ENCODE results near the gene FOXP2.

Gene FOXP2

GRCh38 chr7:114648117-114648516, 233.5 kb downstream of the FOXP2 start:
- H3K4me3 ChIP-seq (ENCODE audit: low read depth, low read length) = no peak overlapping the region
- H3K27me3 ChIP-seq = no peaks in the 10 kb centered on the region
- no peaks in the 10 kb centered on the region for H3K36me3 ChIP-seq
- DNase-seq = no peak
- H3K9me3 ChIP-seq = no peaks in the 10 kb centered on the region
- no peak for TF ChIP-seq CTCF (IDR thresholded peaks at IDR 0.05; ENCODE audit: low read depth, low read length)
- H3K4me1 ChIP-seq = no peaks in the 10 kb centered on the region

- no peaks in the 10 kb centered on the region for H3K9me3 ChIP-seq
- H3K4me1 ChIP-seq = no peaks in the 10 kb centered on the region
- no peak for DNase-seq
- no peak for TF ChIP-seq CTCF (IDR thresholded peaks at IDR 0.05; ENCODE audit: low read depth, low read length)
- H3K27me3 ChIP-seq = no peaks in the 10 kb centered on the region
- no peak overlapping the region for H3K4me3 ChIP-seq (ENCODE audit: low read depth, low read length)
- H3K36me3 ChIP-seq = no peaks in the 10 kb centered on the region
Measured at GRCh38 chr7:114648680-114649079, 234.1 kb downstream of the FOXP2 start.

GRCh38 chr7:114649689-114650088, 235.1 kb downstream of the FOXP2 start:
- Histone ChIP-seq H3K4me3 (ENCODE audit: low read depth, low read length) (no peak overlapping the region), H3K4me1 (no peaks in the 10 kb centered on the region), H3K9me3 (no peaks in the 10 kb centered on the region), H3K27me3 (no peaks in the 10 kb centered on the region), H3K36me3 (no peaks in the 10 kb centered on the region)
- TF ChIP-seq CTCF (IDR thresholded peaks at IDR 0.05; ENCODE audit: low read depth, low read length) = no peak
- no peak for DNase-seq

GRCh38 chr7:114650491-114650890, 235.9 kb downstream of the FOXP2 start:
- TF ChIP-seq CTCF (IDR thresholded peaks at IDR 0.05; ENCODE audit: low read depth, low read length) = no peak
- DNase-seq = no peak
- Histone ChIP-seq H3K9me3 (no peaks in the 10 kb centered on the region), H3K4me3 (ENCODE audit: low read depth, low read length) (no peak overlapping the region), H3K4me1 (no peaks in the 10 kb centered on the region), H3K36me3 (no peaks in the 10 kb centered on the region), H3K27me3 (no peaks in the 10 kb centered on the region)

- H3K9me3 ChIP-seq = no peaks in the 10 kb centered on the region
- H3K4me1 ChIP-seq = no peaks in the 10 kb centered on the region
- H3K27me3 ChIP-seq = no peaks in the 10 kb centered on the region
- H3K36me3 ChIP-seq = no peaks in the 10 kb centered on the region
- H3K4me3 ChIP-seq (ENCODE audit: low read depth, low read length) = no peak overlapping the region
- no peak for TF ChIP-seq CTCF (IDR thresholded peaks at IDR 0.05; ENCODE audit: low read depth, low read length)
- no peak for DNase-seq
Measured at GRCh38 chr7:114652041-114652440, 237.4 kb downstream of the FOXP2 start.

GRCh38 chr7:114653364-114654088, 238.9 kb downstream of the FOXP2 start:
- no peaks in the 10 kb centered on the region for H3K4me1 ChIP-seq
- H3K27me3 ChIP-seq = no peaks in the 10 kb centered on the region
- TF ChIP-seq CTCF (IDR thresholded peaks at IDR 0.05; ENCODE audit: low read depth, low read length) = no peak
- no peaks in the 10 kb centered on the region for H3K9me3 ChIP-seq
- no peak for DNase-seq
- H3K36me3 ChIP-seq = no peaks in the 10 kb centered on the region
- H3K4me3 ChIP-seq (ENCODE audit: low read depth, low read length) = no peak overlapping the region
